Right lobe of liver (tissue), 6 donors: ENCODE measurements around the gene ADGRD2. TPM values are rescaled to one million over a fixed set of nuclear protein-coding genes. Genes with fewer than 3 reads are reported as not detected.
"Not testable (repeated sequence)": the region's sequence is repeated elsewhere in the genome, so short reads cannot be mapped to it uniquely, and the experiment has no call there.

ENCODE experiments used
- ATAC-seq, 4 donors: fragments of 200-7000 bp; cut with Tn5 transposase; one replicate each; pipeline ENCODE4 v1.9.1; 2020; ENCODE audit warnings: mild to moderate bottlenecking in 4 of 4, moderate library complexity in 4 of 4
- DNase-seq, 3 donors: peaks; one replicate each; pipeline ENCODE4 v3.0.0-alpha.2; 2020
- H3K27ac ChIP-seq, 3 donors: fragments of 200-600 bp; one replicate each; pipeline ENCODE4 v1.8.0; 2022
- H3K27me3 ChIP-seq, 2 donors: fragments of 200-600 bp; one replicate each; pipeline ENCODE4 v1.8.0; 2022
- H3K36me3 ChIP-seq, 4 donors: fragments of 200-600 bp; sonication (generic) in 1 of 4; one replicate each; pipeline versions ENCODE4 v1.5.1 to v1.8.0; 2017 to 2022; ENCODE audit warnings: control low read depth in 1 of 4
- H3K4me1 ChIP-seq, 4 donors: fragments of 200-600 bp; sonication (generic) in 1 of 4; one replicate each; pipeline versions ENCODE4 v1.5.1 to v1.8.0; 2017 to 2022; ENCODE audit warnings: control low read depth in 1 of 4
- H3K4me3 ChIP-seq, 3 donors: fragments of 200-600 bp; one replicate each; pipeline ENCODE4 v1.8.0; 2022
- H3K9me3 ChIP-seq, 4 donors: fragments of 200-600 bp; sonication (generic) in 1 of 4; one replicate each; pipeline versions ENCODE4 v1.5.1 to v1.8.0; 2017 to 2022; ENCODE audit warnings: control low read depth in 1 of 4
- CTCF ChIP-seq, 4 donors: fragments of 200-600 bp in 3 of 4; fragments of 450-650 bp in 1 of 4; IDR thresholded peaks; one replicate each; pipeline versions ENCODE4 v1.5.1 to v1.8.0; 2016 to 2022; ENCODE audit warnings: antibody characterized with exemption in 4 of 4, mild to moderate bottlenecking in 2 of 4
- POLR2A ChIP-seq: fragments of 450-650 bp; IDR thresholded peaks from one replicate; pipeline ENCODE4 v1.6.1; 2017; ENCODE audit warnings: antibody characterized with exemption, mild to moderate bottlenecking
- WGBS: methylation state at CpG from one replicate; pipeline ENCODE4 v1.1.6; 2018; ENCODE audit warnings: low coverage, low lambda C conversion rate; ENCODE audit not compliant: insufficient coverage; ENCODE audit errors: missing lambda C conversion rate; 5-methylcytosine and 5-hydroxymethylcytosine counted together
- intact Hi-C, 2 donors: fragments of 100-400 bp; cut with DNase I; formaldehyde crosslinking; loops; one replicate each; pipeline versions ENCODE4 v1.11.2 to v1.14.1; 2022
- total RNA-seq, 6 experiments: library from RNA; depleted of rRNA in 2 of 6; stranded (reverse); fragments of >200 nt in 2 of 6; fragmentation: NEBNext Ultra II Directional in 3 of 6; extraction: Animal tissue kit (Norgen Biotek cat#: 25700) in 3 of 6; gene quantifications; one replicate each; pipeline versions ENCODE4 v1.1.0 to v1.2.4, GENCODE V29; 2016 to 2023
- donor health status: DM: no; HTN: yes; CAD: no.
- donor health status: DM: no; HTN: no; CAD: no.
- donor health status: DM: no; HTN: no; CAD: no.
- donor health status: DM: no; HTN: yes; CAD: no.
- donor health status: DM: no; HTN: yes; CAD: no.

ADGRD2 gene
- total RNA-seq, 6 experiments from 2014 or later: not detected

GRCh38 chr9:124423591-124423990 lies 26.7 kb upstream of the ADGRD2 start:
- H3K4me3 ChIP-seq: no peak overlapping the region
- no peak overlapping the region for H3K27ac ChIP-seq
- H3K27me3 ChIP-seq: no peaks in the 10 kb centered on the region
- H3K4me1 ChIP-seq: no peaks in the 10 kb centered on the region
- intact Hi-C loops: loop anchor here (5.0 kb wide), 2 partner anchors 109 to 114 kb away; no protein-coding TSS in a partner anchor
- H3K36me3 ChIP-seq: no peaks in the 10 kb centered on the region
- no peak for TF ChIP-seq POLR2A
- no peak for TF ChIP-seq CTCF (IDR thresholded peaks at IDR 0.05)
- WGBS: 39% methylated on average over 11 of the region's 11 CpGs
- no peaks in the 10 kb centered on the region for H3K9me3 ChIP-seq
- ATAC-seq: no peak
- DNase-seq: no peak

GRCh38 chr9:124425733-124426132 lies 24.5 kb upstream of the ADGRD2 start:
- DNase-seq, H3K4me3 ChIP-seq, H3K27me3 ChIP-seq, H3K27ac ChIP-seq, ATAC-seq, H3K4me1 ChIP-seq, H3K36me3 ChIP-seq, intact Hi-C loops, H3K9me3 ChIP-seq: not testable (repeated sequence)
- 79% methylated on average over 12 of the region's 12 CpGs for WGBS

GRCh38 chr9:124426361-124426760 lies 23.9 kb upstream of the ADGRD2 start:
- H3K4me1 ChIP-seq: no peaks in the 10 kb centered on the region
- ATAC-seq: no peak
- WGBS: 86% methylated on average over 4 of the region's 7 CpGs
- H3K27me3 ChIP-seq: no peaks in the 10 kb centered on the region
- DNase-seq: no peak
- no peak overlapping the region for H3K4me3 ChIP-seq
- intact Hi-C loops: no loop called here
- H3K36me3 ChIP-seq: no peaks in the 10 kb centered on the region
- no peak overlapping the region for H3K27ac ChIP-seq
- no peak for TF ChIP-seq POLR2A
- no peak for TF ChIP-seq CTCF (IDR thresholded peaks at IDR 0.05)
- no peaks in the 10 kb centered on the region for H3K9me3 ChIP-seq

- H3K9me3 ChIP-seq: no peaks in the 10 kb centered on the region
- no peak for DNase-seq
- intact Hi-C loops: no loop called here
- H3K36me3 ChIP-seq: no peaks in the 10 kb centered on the region
- no peak overlapping the region for H3K27ac ChIP-seq
- no peak for TF ChIP-seq POLR2A
- TF ChIP-seq CTCF (IDR thresholded peaks at IDR 0.05): no peak
- ATAC-seq: no peak
- no peak overlapping the region for H3K4me3 ChIP-seq
- WGBS: 68% methylated on average over 4 of the region's 4 CpGs
- no peaks in the 10 kb centered on the region for H3K4me1 ChIP-seq
- no peaks in the 10 kb centered on the region for H3K27me3 ChIP-seq
These were observed 23.0 kb upstream of the ADGRD2 start for GRCh38 chr9:124427281-124427680.

- H3K4me3 ChIP-seq: no peak overlapping the region
- H3K36me3 ChIP-seq: no peaks in the 10 kb centered on the region
- no peaks in the 10 kb centered on the region for H3K4me1 ChIP-seq
- TF ChIP-seq CTCF (IDR thresholded peaks at IDR 0.05) (no peak), POLR2A (no peak)
- DNase-seq (no peak), ATAC-seq (peak in 3 of 4 donors; percentile 17 to 44 (median 19))
- 81% methylated on average over 18 of the region's 28 CpGs for WGBS
- no peaks in the 10 kb centered on the region for H3K9me3 ChIP-seq
- intact Hi-C loops: no loop called here
- no peaks in the 10 kb centered on the region for H3K27me3 ChIP-seq
- no peak overlapping the region for H3K27ac ChIP-seq
These were observed 21.3 kb upstream of the ADGRD2 start for GRCh38 chr9:124428751-124429529.
